ENCODE data around the gene HOXD3.

The HOXD3 gene

DNA sequence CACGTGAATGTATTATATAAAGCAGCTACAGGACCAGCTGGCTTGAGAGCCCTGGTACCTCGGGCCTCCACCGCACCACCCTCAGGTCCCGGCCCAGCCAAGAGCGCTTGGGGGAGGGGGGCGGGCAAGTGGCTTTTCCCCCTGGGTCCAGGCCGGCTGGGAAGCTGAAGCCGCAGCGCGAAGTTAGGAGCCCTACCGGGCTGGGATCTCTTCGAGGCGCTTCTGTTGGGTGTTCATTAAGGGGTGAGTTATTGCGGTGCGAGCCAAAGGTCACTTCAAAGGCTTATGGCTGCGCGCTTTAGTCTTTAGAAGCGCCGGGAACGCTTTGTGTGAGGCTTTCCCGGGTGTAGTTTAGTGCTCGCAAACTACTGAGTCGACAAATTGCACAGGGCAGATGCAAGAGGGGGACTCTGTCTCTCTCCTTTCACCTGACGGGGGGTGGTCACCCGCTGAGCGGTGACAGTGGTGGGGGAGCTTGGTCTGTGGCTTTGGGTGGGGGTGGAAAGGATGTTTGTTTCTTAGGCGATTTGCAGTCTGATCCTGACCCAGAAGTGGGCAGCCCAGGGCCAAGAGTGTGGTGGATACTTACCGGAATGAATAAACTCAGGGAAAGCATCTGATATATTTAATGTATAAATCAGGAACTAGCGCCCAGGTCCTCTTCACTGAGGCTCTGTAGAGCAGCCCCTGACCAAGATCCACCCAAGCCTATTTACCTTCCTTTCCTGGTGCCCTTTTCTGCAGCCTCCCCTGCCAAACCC, 6.0 kb downstream of the HOXD3 start:
- no peak for DNase-seq
- H3K9me3 ChIP-seq: peaks cover 0 to 7% (median 0%) of the 10 kb centered on the region in 3 donors
- no peak overlapping the region for H3K27ac ChIP-seq
- TF ChIP-seq CTCF (IDR thresholded peaks at IDR 0.05): no peak
- H3K4me3 ChIP-seq: no peak overlapping the region
- no peaks in the 10 kb centered on the region for H3K36me3 ChIP-seq
- intact Hi-C loops (cut with DNase I; ENCODE audit: low total_unique reads): no loop called here
- peaks cover 0 to 71% of the 10 kb centered on the region in 2 donors for H3K27me3 ChIP-seq
- H3K4me1 ChIP-seq: peaks cover 0 to 54% (median 36%) of the 10 kb centered on the region in 4 donors

DNA sequence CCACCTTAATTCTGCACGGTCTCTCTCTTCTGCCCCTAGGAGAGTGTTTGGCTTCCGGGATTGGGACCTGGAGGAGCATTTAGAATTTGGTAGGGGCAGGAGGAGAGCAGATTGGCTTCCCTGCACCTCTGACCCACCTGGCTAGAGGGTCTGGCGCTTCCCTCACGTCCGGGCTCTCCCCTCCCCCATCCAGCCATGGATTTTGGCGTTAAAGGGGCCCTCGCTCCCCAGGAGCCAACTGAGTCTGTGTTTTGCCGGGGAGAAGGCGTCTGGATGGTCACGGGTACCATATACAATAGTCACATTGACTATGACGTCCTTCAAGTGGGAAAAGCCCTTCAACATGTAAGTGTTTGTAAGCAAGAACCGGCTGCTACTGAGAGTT, 6.6 kb downstream of the HOXD3 start:
- H3K27me3 ChIP-seq: peaks cover 0 to 71% of the 10 kb centered on the region in 2 donors
- TF ChIP-seq CTCF (IDR thresholded peaks at IDR 0.05): no peak
- H3K4me3 ChIP-seq: no peak overlapping the region
- H3K36me3 ChIP-seq: no peaks in the 10 kb centered on the region
- intact Hi-C loops (cut with DNase I; ENCODE audit: low total_unique reads): no loop called here
- H3K4me1 ChIP-seq: peaks cover 0 to 54% (median 35%) of the 10 kb centered on the region in 4 donors
- H3K27ac ChIP-seq: no peak overlapping the region
- no peak for DNase-seq
- peaks cover 0 to 7% (median 0%) of the 10 kb centered on the region in 3 donors for H3K9me3 ChIP-seq

DNA sequence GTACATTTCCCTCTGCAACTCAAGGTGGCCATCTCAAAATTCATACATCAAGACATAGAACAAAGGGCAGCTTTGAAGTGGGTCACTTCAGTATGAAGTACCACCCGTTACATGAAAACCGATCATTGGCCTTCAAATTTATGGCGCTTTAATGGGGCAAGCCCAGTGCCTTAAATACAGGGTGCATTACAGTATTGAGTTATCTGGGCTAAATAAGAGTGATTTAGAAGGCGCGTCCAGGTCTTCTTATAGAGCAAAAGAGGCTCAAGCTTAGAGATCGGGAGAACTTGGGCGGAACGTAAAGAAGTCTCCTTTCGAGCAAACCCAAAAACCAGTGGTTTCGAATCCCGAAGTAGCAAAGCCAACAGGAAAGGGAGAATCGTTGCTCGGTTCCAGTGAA, 7.1 kb downstream of the HOXD3 start:
- Histone ChIP-seq H3K4me1 (peaks cover 0 to 49% (median 30%) of the 10 kb centered on the region in 4 donors), H3K4me3 (no peak overlapping the region), H3K27ac (no peak overlapping the region), H3K9me3 (peaks cover 0 to 7% (median 0%) of the 10 kb centered on the region in 3 donors), H3K36me3 (no peaks in the 10 kb centered on the region), H3K27me3 (peaks cover 0 to 69% of the 10 kb centered on the region in 2 donors)
- DNase-seq: no peak
- intact Hi-C loops (cut with DNase I; ENCODE audit: low total_unique reads): no loop called here
- no peak for TF ChIP-seq CTCF (IDR thresholded peaks at IDR 0.05)

DNA sequence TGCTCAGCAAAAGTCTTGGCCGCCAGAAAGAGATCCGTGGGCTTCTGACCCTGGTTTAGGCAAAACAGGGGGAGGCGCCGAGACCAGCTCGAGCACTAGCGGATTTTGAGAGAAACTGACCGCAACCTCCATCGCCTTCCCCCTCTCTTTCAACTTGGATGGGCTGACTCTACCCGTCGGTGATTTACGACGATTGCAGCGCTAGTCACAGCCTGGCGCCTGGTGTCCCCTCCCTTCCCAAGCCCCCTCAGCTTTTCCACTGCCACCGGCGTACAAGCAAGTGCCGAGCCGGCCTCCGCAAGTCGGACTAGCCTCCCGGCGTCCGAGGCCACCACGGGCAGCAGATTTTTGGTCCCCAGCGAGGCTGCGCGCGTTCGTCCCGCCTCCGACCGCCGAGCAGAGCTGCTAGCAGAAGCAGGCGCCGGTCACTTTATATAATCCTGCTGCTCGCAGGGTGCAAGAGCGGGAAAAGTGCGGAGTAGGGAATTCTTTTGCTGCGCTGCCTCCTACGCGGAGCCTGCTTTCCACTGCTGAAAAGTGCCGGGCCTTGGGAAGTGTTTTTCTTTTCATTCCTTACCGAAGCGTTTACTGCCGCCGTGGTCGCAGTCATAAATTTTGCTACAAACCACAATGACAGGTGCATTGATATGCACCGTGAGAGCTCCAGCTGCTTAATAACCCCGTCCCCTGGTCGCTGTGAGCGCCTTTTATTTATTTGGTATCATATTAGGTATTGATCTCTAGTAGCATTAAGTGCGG, 7.7 kb downstream of the HOXD3 start:
- H3K27ac ChIP-seq: no peak overlapping the region
- H3K27me3 ChIP-seq: peaks cover 0 to 69% of the 10 kb centered on the region in 2 donors
- no peak for DNase-seq
- peaks cover 0 to 43% (median 24%) of the 10 kb centered on the region in 4 donors for H3K4me1 ChIP-seq
- H3K36me3 ChIP-seq: no peaks in the 10 kb centered on the region
- intact Hi-C loops (cut with DNase I; ENCODE audit: low total_unique reads): no loop called here
- peaks cover 0 to 7% (median 0%) of the 10 kb centered on the region in 3 donors for H3K9me3 ChIP-seq
- peak overlapping the region; percentile 6 to 33 for H3K4me3 ChIP-seq
- TF ChIP-seq CTCF (IDR thresholded peaks at IDR 0.05): no peak

GRCh38 chr2:176165370-176166050, 8.4 kb downstream of the HOXD3 start:
- no peak for DNase-seq
- no peak for TF ChIP-seq CTCF (IDR thresholded peaks at IDR 0.05)
- Histone ChIP-seq H3K4me1 (peaks cover 0 to 36% (median 17%) of the 10 kb centered on the region in 4 donors), H3K9me3 (peaks cover 0 to 7% (median 0%) of the 10 kb centered on the region in 3 donors), H3K27ac (no peak overlapping the region), H3K27me3 (peaks cover 0 to 61% of the 10 kb centered on the region in 2 donors), H3K4me3 (peak overlapping the region in 1 of 2 donors; percentile 33), H3K36me3 (no peaks in the 10 kb centered on the region)
- intact Hi-C loops (cut with DNase I; ENCODE audit: low total_unique reads): no loop called here
